ENCODE data around the gene SLBP. TPM values are rescaled to one million over a fixed set of nuclear protein-coding genes. Genes with fewer than 3 reads are reported as not detected.
A peak's percentile ranks its signal among the peaks of the same experiment; 100 is the strongest.

Gene SLBP
- polyA plus RNA-seq, 4 donors, result 25.5 to 38.4 (median 27.9) TPM

DNA sequence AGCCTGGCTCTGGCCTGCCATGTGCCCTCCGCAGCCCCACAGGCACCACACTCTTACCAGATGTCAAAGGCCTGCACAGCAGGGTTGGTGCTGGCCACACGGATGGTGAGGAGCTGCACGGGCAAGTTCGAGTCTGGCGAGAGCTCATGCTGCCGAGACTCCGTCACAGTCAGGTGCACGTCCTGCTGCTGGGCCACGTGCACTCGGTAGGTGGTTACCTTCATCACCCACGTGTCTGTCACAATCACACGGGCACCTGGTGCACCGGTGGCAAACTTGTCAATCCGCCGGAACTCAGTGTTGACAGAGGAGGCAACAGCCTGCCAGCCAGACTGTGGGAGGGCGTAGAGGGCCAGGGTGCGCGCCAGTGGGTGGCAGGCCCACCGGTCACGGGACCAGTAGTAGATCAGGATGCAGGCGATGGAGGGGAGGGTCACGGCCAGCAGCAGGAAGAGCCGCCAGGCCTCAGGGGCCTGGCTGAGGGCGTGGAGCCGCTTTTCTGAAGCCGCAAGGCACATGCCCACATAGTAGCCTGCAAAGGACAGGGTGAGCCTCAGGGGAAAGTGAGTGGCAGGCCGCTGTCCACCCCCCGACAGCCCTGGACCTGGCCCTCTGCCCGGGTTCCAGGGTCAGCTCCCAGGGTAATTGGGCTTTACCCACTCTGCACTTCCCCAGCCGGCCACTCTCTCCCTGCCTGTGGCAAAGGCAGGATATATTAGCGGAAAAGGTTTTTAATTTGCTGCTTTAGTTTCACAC is 6.2 kb upstream of the SLBP start:
- no peak for DNase-seq
- FAIRE-seq, result no peak

DNA sequence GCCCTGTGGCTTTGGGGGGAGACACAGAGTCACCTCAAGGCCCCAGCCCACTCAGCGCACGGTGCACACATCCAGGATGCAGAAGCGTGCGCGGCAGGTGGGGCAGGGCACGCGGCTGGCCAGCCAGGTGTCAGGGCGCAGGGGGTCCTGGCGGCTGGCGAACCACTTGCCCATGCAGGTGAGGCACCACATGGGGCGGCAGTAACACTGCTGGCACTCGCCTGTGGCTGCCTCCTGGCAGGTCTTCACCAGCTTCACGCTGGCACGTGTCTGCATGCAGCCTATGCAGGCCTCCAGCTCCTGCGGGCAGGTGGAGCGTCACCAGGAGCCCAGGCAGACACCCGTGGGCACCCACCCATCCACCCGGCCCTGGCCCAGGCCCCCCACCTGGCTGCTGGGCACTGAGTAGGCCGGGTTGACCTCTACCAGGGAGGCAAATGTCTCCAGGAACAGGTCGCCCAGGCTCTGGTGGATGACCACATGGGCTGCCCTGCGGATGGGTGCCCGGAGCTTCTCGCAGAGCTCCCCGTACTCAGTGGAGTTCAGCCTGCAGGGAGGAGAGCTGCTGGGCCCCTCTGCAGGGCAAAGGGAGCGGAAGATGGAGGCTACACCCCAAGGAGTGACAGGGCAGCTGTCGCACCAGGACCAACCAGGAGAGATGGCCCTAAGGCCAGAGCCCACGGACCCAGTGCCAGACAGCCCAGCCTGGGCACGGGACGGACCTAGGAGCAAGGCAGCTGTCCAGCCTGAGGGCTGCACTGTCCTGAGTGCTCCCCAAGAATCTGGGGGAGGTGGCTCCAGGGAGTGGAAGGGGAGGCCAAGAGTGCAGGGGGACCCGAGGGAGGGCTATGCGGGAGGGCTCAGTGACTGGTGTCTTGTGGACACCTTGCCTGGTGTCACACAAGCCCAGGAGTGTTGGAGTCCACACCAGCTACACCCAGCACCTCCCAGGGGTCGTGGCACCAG is 5.3 kb upstream of the SLBP start:
- H3K4me1 ChIP-seq (ENCODE audit: control insufficient read depth in 3 of 3, insufficient read depth in 2 of 3, low read depth in 1 of 3, low read length in 2 of 3), result peaks cover 3 to 18% (median 6%) of the 10 kb centered on the region in 3 donors
- no peak for DNase-seq

More for the DNA sequence above, 6.2 kb upstream of the SLBP start:
- Histone ChIP-seq H3K27ac (ENCODE audit: low read depth in 1 of 3, low read length in 2 of 3) (no peak overlapping the region), H3K36me3 (ENCODE audit: control insufficient read depth in 3 of 3, insufficient read depth in 2 of 3, low read depth in 1 of 3, low read length in 3 of 3) (peaks cover 0 to 54% (median 3%) of the 10 kb centered on the region in 3 donors), H3K4me3 (ENCODE audit: low read depth in 1 of 3, low read length in 3 of 3) (no peak overlapping the region), H3K4me1 (ENCODE audit: control insufficient read depth in 3 of 3, insufficient read depth in 2 of 3, low read depth in 1 of 3, low read length in 2 of 3) (peaks cover 3 to 22% (median 6%) of the 10 kb centered on the region in 3 donors), H3K9me3 (ENCODE audit: control insufficient read depth in 2 of 2, insufficient read depth in 1 of 2, low read depth in 1 of 2, low read length in 1 of 2) (no peaks in the 10 kb centered on the region), H3K27me3 (ENCODE audit: control insufficient read depth in 3 of 3, insufficient read depth in 3 of 3, low read length in 3 of 3) (no peaks in the 10 kb centered on the region)
- WGBS, 3 donors, result 67 to 84% (median 72%) methylated on average over 31 of the region's 31 CpGs

DNA sequence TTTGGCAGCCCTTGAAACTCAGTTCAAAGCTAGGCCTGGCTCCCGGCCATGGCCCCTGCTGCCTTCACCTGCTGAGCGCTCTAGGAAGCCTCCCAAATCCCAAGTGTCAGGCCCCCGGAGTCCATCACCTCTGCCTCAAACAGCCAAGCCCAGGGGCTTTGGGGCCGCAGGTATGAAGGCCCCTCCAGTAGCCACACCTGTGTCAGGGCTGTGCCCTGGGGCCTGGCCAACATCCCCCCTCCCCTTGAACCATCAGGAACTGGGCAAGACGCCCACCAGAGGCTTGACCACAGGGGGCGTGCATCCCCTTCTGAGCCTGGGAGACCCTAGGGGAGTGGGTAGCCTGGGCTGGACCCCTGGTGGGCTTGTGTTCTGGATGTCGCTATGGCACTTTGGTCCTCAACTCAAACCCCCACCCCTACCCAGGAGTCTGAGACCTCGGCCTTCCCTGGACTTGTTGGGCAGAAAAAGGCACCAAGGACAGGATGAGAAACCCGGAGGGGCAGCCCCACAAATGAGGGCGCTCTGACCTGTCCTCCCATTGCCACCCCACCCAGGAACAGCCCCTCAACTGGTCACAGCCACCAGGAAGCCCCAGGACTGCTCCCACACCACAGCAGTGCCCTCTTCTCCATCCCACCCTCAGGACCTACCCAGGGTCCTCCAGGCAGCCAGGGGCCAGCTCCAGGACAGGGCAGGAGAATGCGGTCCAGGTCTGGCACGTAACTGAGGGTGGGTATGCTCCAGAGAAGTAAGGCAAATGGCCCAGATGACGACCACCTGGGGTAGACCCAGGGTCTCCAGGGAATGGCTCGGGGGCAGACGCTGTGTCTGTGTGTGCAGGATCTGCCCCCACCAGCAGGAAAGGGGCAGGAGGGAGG is 4.2 kb upstream of the SLBP start:
- Histone ChIP-seq H3K4me3 (ENCODE audit: low read depth in 1 of 3, low read length in 3 of 3) (no peak overlapping the region), H3K36me3 (ENCODE audit: control insufficient read depth in 3 of 3, insufficient read depth in 2 of 3, low read depth in 1 of 3, low read length in 3 of 3) (peaks cover 0 to 51% (median 3%) of the 10 kb centered on the region in 3 donors), H3K27me3 (ENCODE audit: control insufficient read depth in 3 of 3, insufficient read depth in 3 of 3, low read length in 3 of 3) (no peaks in the 10 kb centered on the region), H3K9me3 (ENCODE audit: control insufficient read depth in 2 of 2, insufficient read depth in 1 of 2, low read depth in 1 of 2, low read length in 1 of 2) (no peaks in the 10 kb centered on the region), H3K27ac (ENCODE audit: low read depth in 1 of 3, low read length in 2 of 3) (no peak overlapping the region), H3K4me1 (ENCODE audit: control insufficient read depth in 3 of 3, insufficient read depth in 2 of 3, low read depth in 1 of 3, low read length in 2 of 3) (peaks cover 0 to 12% (median 6%) of the 10 kb centered on the region in 3 donors)
- FAIRE-seq, result no peak
- WGBS, 3 donors, result 79 to 88% (median 81%) methylated on average over 13 to 15 of the region's 15 CpGs
- DNase-seq, result no peak

More for the DNA sequence above, 5.3 kb upstream of the SLBP start:
- Histone ChIP-seq H3K9me3 (ENCODE audit: control insufficient read depth in 2 of 2, insufficient read depth in 1 of 2, low read depth in 1 of 2, low read length in 1 of 2) (no peaks in the 10 kb centered on the region), H3K27me3 (ENCODE audit: control insufficient read depth in 3 of 3, insufficient read depth in 3 of 3, low read length in 3 of 3) (no peaks in the 10 kb centered on the region), H3K27ac (ENCODE audit: low read depth in 1 of 3, low read length in 2 of 3) (no peak overlapping the region), H3K36me3 (ENCODE audit: control insufficient read depth in 3 of 3, insufficient read depth in 2 of 3, low read depth in 1 of 3, low read length in 3 of 3) (peaks cover 0 to 51% (median 3%) of the 10 kb centered on the region in 3 donors), H3K4me3 (ENCODE audit: low read depth in 1 of 3, low read length in 3 of 3) (no peak overlapping the region)
- FAIRE-seq, result no peak
- 87 to 91% (median 88%) methylated on average over 32 of the region's 32 CpGs for WGBS, 3 donors

DNA sequence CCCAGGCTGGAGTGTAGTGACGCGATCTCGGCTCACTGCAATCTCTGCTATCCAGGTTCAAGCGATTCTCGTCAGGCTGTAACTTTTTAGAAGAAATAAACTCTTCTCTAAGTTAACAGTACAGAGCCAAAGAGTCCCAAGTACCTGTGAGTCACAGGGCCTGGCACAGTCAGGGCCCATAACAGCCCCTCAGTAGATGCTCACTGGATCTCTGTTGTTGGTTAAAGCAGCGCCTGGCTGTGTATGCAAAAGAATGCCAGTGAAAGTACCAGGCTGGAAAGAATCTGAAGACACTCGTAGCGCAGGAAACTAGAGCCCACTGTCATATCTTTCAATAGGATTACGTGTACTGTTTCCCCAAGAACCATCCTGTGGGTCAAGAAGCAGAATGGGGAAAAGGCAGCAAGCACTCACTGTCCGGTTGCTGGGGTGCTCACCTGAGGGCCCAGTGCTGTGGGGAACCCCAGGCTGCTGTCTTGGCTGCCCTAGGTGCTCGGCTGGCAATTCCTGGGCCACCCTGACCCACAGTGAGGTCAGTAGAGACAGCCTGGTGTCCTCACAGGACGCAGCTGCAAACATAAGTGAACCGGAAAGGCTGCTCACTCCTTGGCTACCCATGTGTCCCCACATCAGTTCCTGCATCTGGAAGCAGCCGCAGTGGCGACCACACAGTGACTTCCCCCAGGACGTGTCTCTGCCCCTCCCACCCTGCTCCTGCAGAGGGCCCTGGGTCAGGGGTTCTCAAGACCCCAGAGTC is 3.1 kb upstream of the SLBP start:
- no peaks in the 10 kb centered on the region for H3K9me3 ChIP-seq (ENCODE audit: control insufficient read depth in 2 of 2, insufficient read depth in 1 of 2, low read depth in 1 of 2, low read length in 1 of 2)
- DNase-seq (no peak), FAIRE-seq (no peak)
- H3K27ac ChIP-seq (ENCODE audit: low read depth in 1 of 3, low read length in 2 of 3), result peak overlapping the region in 1 of 3 donors; percentile 52
- 63 to 70% (median 64%) methylated on average over 15 to 16 of the region's 16 CpGs for WGBS, 3 donors
- H3K36me3 ChIP-seq (ENCODE audit: control insufficient read depth in 3 of 3, insufficient read depth in 2 of 3, low read depth in 1 of 3, low read length in 3 of 3), result peaks cover 0 to 52% (median 3%) of the 10 kb centered on the region in 3 donors
- H3K27me3 ChIP-seq (ENCODE audit: control insufficient read depth in 3 of 3, insufficient read depth in 3 of 3, low read length in 3 of 3), result no peaks in the 10 kb centered on the region
- no peak overlapping the region for H3K4me3 ChIP-seq (ENCODE audit: low read depth in 1 of 3, low read length in 3 of 3)
- peaks cover 0 to 22% (median 6%) of the 10 kb centered on the region in 3 donors for H3K4me1 ChIP-seq (ENCODE audit: control insufficient read depth in 3 of 3, insufficient read depth in 2 of 3, low read depth in 1 of 3, low read length in 2 of 3)

DNA sequence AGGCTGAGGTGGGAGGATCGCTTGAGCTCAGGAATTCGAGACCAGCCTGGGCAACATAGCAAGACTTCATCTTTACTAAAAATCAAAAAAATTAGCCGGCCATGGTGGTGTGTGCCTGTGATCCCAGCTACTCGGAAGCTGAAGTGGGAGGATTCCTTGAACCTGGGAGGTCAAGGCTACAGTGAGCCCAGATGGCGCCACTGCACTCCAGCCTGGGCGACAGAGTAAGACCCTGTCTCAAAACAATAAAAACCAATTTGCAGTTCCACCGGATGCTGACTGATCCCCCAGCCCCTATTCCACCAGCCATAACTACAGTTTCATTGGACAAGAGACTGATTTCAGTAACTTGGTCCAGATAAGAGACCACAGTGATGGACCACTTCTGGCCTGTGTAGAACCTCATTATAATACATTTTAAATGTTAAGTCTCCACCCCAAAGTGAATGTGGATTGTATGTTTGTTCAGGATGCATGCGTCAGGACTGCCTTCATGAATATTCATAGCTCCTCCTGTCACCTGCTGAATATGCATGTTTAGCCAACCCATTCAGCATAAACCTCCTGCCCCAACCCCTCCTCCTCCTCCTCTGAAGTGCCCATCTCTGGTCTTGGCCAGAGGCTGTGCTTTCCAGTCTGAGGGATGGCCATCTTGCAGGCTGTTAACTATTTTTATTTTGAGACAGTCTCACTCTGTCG is 2.3 kb upstream of the SLBP start:
- Histone ChIP-seq H3K9me3 (ENCODE audit: control insufficient read depth in 2 of 2, insufficient read depth in 1 of 2, low read depth in 1 of 2, low read length in 1 of 2) (no peaks in the 10 kb centered on the region), H3K36me3 (ENCODE audit: control insufficient read depth in 3 of 3, insufficient read depth in 2 of 3, low read depth in 1 of 3, low read length in 3 of 3) (peaks cover 0 to 55% (median 3%) of the 10 kb centered on the region in 3 donors), H3K4me1 (ENCODE audit: control insufficient read depth in 3 of 3, insufficient read depth in 2 of 3, low read depth in 1 of 3, low read length in 2 of 3) (peaks cover 0 to 16% (median under 1%) of the 10 kb centered on the region in 3 donors), H3K27me3 (ENCODE audit: control insufficient read depth in 3 of 3, insufficient read depth in 3 of 3, low read length in 3 of 3) (no peaks in the 10 kb centered on the region), H3K4me3 (ENCODE audit: low read depth in 1 of 3, low read length in 3 of 3) (peak overlapping the region in 1 of 3 donors; percentile 6), H3K27ac (ENCODE audit: low read depth in 1 of 3, low read length in 2 of 3) (peak overlapping the region in 1 of 3 donors; percentile 100)
- DNase-seq, result no peak
- WGBS, 3 donors, result 42 to 56% (median 51%) methylated on average over 9 of the region's 9 CpGs
- FAIRE-seq, result no peak

DNA sequence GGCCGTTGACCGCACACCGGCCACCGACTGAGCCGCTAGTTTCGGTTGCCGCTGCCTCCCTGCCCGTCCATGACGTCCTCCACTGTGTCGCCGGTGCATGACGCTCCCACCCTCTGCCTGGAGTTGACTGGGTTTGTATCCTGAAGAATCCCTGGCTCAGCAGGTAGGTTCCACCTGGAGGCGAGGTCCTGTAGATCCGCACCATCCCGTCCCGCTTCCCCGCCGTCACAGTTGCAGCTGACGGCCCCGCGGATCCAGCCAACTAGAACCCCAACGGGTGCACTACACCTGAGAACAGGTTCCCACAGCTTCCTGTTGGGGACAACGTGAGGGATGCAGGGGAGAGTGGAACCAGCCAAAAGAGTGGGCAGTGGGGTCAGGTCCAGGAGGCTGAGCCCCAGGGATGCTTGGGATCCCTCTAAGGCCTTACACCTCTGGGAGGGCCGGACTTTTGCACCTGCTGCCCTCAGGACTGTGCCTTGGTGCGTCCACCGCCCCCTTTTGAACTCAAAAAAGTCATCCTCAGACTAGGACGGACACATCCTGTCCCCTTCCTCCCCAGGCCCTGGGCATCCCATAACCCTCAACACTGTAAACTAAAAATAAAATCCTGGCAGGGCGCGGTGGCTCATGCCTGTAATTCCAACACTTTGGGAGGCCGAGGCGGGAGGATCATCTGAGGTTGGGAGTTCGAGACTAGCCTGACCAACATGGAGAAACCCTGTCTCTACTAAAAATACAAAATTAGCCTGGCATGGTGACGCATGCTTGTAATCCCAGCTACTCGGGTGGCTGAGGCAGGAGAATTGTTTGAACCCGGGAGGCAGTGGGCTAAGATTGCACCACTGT is 1.1 kb upstream of the SLBP start:
- 5 to 15% (median 6%) methylated on average over 35 of the region's 35 CpGs for WGBS, 3 donors
- peak overlapping the region; percentile 65 to 92 (median 67) for H3K4me3 ChIP-seq (ENCODE audit: low read depth in 1 of 3, low read length in 3 of 3)
- H3K4me1 ChIP-seq (ENCODE audit: control insufficient read depth in 3 of 3, insufficient read depth in 2 of 3, low read depth in 1 of 3, low read length in 2 of 3), result peaks cover 0 to 21% (median 0%) of the 10 kb centered on the region in 3 donors
- H3K27ac ChIP-seq (ENCODE audit: low read depth in 1 of 3, low read length in 2 of 3), result peak overlapping the region; percentile 78 to 100 (median 90)
- H3K9me3 ChIP-seq (ENCODE audit: control insufficient read depth in 2 of 2, insufficient read depth in 1 of 2, low read depth in 1 of 2, low read length in 1 of 2), result no peaks in the 10 kb centered on the region
- H3K36me3 ChIP-seq (ENCODE audit: control insufficient read depth in 3 of 3, insufficient read depth in 2 of 3, low read depth in 1 of 3, low read length in 3 of 3), result peaks cover 0 to 46% (median 3%) of the 10 kb centered on the region in 3 donors
- FAIRE-seq, result no peak
- no peaks in the 10 kb centered on the region for H3K27me3 ChIP-seq (ENCODE audit: control insufficient read depth in 3 of 3, insufficient read depth in 3 of 3, low read length in 3 of 3)
- DNase-seq, result no peak
